GM13977 (cell line): ENCODE results near the gene ARIH1.

Experiments used
- DNase-seq: peaks from one replicate; pipeline ENCODE4 v3.0.0; 2012; ENCODE audit warnings: low spot score
- in situ Hi-C: fragments of 300-500 bp; cut with MboI; formaldehyde crosslinking; loops from one replicate; pipeline ENCODE4 v1.12.0; 2022; ENCODE audit warnings: low sequenced_read_pairs, low pct_unique_long_range_greater_than_20kb, mixed read lengths, inconsistent platforms; ENCODE audit not compliant: unreplicated experiment
- TF ChIP-seq, protein P1 (sequence below): IDR thresholded peaks from 2 replicates; pipeline ENCODE4 v1.5.1; 2012; ENCODE audit warnings: mild to moderate bottlenecking, control low read depth; ENCODE audit not compliant: insufficient read depth; ENCODE audit errors: extremely low read depth, missing control alignments

Gene ARIH1

DNA sequence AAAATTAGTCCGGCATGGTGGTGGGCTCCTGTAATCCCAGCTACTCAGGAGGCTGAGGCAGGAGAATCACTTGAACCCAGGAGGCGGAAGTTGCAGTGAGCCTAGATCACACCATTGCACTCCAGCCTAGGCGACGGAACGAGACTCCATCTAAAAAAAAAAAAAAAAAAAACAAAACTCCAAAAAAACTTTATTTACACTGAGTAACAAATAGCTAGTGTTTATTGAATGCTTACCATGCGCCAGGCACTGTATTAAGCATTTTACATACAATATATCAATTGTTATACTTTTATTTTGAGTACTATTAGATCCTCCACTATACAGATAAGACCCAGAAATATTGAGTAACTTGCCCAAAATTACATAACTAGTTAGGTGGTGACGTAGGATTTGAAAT, 17.4 kb upstream of the ARIH1 start:
- no peak for DNase-seq
- in situ Hi-C loops = no loop called here

GRCh38 chr15:72460402-72460801, 13.7 kb upstream of the ARIH1 start:
- TF ChIP-seq, protein P1, sequence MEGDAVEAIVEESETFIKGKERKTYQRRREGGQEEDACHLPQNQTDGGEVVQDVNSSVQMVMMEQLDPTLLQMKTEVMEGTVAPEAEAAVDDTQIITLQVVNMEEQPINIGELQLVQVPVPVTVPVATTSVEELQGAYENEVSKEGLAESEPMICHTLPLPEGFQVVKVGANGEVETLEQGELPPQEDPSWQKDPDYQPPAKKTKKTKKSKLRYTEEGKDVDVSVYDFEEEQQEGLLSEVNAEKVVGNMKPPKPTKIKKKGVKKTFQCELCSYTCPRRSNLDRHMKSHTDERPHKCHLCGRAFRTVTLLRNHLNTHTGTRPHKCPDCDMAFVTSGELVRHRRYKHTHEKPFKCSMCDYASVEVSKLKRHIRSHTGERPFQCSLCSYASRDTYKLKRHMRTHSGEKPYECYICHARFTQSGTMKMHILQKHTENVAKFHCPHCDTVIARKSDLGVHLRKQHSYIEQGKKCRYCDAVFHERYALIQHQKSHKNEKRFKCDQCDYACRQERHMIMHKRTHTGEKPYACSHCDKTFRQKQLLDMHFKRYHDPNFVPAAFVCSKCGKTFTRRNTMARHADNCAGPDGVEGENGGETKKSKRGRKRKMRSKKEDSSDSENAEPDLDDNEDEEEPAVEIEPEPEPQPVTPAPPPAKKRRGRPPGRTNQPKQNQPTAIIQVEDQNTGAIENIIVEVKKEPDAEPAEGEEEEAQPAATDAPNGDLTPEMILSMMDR = no peak
- no peak for DNase-seq
- in situ Hi-C loops = no loop called here

More for the DNA sequence above, 17.4 kb upstream of the ARIH1 start:
- TF ChIP-seq, protein P1 = no peak

GRCh38 chr15:72463702-72464101, 10.4 kb upstream of the ARIH1 start:
- TF ChIP-seq, protein P1 = no peak
- in situ Hi-C loops = no loop called here
- DNase-seq = no peak

DNA sequence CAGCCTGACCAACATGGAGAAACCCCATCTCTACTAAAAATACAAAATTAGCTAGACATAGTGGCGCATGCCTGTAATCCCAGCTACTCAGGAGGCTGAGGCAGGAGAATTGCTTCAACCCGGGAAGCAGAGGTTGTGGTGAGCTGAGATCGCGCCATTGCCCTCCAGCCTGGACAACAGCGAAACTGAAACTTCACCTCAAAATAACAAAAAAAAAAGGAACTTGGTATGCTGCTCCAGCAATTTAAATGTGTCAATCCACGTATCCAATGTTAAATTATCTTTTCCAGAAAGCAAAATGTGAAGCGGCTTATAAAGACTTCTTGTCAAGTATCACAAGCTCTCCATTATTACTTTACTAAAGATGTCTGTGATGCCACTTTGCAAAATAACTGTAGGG, 9.9 kb upstream of the ARIH1 start:
- in situ Hi-C loops = no loop called here
- DNase-seq = no peak
- TF ChIP-seq, protein P1 = no peak

GRCh38 chr15:72468103-72468502, 6.0 kb upstream of the ARIH1 start:
- DNase-seq = no peak
- TF ChIP-seq, protein P1 = no peak
- in situ Hi-C loops = no loop called here

- DNase-seq = no peak
- TF ChIP-seq, protein P1 = peak; percentile 13
- in situ Hi-C loops = no loop called here
Observed at GRCh38 chr15:72472992-72473610, 1.0 kb upstream of the ARIH1 start.
